Measurements from ENCODE around the gene NR3C2.

The NR3C2 gene

DNA sequence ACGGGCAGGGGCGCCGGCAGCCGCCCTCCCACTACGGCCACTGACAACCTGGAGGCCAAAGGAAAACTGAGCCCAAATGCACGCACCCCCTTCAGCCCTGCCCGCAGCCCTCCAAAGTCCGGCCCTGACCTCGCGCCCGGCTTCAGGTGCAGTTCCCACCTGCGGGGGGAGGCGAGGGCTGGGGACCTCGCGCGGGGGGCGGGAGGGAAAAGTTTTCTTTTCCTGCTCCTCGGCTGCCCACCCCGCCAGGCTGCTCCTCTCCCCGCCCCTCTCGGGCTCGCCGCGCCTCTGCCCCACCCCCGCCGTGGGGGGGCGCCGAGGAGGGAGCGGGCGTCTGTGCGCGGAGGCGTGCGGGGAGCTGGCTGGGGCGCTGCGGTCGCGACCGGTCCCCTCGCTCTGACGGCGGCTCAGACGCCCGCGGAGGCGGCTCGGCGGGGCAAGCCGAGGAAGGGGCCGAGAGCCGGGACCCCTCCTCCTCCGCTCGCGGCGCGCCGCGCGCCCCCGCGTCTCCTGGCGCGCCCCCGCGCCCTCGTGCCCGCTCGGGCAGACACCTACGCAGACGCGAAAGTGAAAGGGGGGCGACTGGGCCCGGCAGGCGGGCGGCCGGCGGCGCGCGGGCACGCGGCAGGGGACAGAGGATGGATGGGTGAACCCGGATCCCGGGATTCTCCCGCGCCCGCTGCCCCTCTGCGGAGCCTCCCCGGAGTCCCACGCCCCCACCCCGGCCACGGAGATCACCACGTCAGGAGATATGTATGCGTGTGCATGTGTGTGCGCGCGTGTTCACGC, 3.1 kb upstream of the NR3C2 start:
- H3K9ac ChIP-seq (ENCODE audit: low read length), result peak overlapping the region; percentile 55
- TF ChIP-seq, protein P1, sequence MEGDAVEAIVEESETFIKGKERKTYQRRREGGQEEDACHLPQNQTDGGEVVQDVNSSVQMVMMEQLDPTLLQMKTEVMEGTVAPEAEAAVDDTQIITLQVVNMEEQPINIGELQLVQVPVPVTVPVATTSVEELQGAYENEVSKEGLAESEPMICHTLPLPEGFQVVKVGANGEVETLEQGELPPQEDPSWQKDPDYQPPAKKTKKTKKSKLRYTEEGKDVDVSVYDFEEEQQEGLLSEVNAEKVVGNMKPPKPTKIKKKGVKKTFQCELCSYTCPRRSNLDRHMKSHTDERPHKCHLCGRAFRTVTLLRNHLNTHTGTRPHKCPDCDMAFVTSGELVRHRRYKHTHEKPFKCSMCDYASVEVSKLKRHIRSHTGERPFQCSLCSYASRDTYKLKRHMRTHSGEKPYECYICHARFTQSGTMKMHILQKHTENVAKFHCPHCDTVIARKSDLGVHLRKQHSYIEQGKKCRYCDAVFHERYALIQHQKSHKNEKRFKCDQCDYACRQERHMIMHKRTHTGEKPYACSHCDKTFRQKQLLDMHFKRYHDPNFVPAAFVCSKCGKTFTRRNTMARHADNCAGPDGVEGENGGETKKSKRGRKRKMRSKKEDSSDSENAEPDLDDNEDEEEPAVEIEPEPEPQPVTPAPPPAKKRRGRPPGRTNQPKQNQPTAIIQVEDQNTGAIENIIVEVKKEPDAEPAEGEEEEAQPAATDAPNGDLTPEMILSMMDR (IDR thresholded peaks at IDR 0.05; ENCODE audit: insufficient read depth, low read length, poor library complexity, severe bottlenecking), result no peak
- TF ChIP-seq EZH2phosphoT487 (conservative IDR thresholded peaks at IDR 0.05; ENCODE audit: low read length), result no peak
- no peaks in the 10 kb centered on the region for H3K9me3 ChIP-seq (ENCODE audit: insufficient read depth, low read length)
- no peaks in the 10 kb centered on the region for H3K79me2 ChIP-seq (ENCODE audit: insufficient read depth, low read length)
- no peaks in the 10 kb centered on the region for H3K9me2 ChIP-seq (replicated peaks; ENCODE audit: insufficient read depth, low read length)
- peak overlapping the region; percentile 47 for H3K4me2 ChIP-seq (ENCODE audit: low read depth, low read length, poor library complexity, severe bottlenecking)
- H3K27me3 ChIP-seq (ENCODE audit: low read length), result no peaks in the 10 kb centered on the region
- peak overlapping the region; percentile 46 for H3K4me3 ChIP-seq (ENCODE audit: insufficient read depth, low read length, poor library complexity, severe bottlenecking)
- H3K36me3 ChIP-seq (ENCODE audit: low read length), result no peaks in the 10 kb centered on the region
- H3F3A ChIP-seq (ENCODE audit: insufficient read depth), result peaks cover 3% of the 10 kb centered on the region; the same call in 1 of the 2 replicates
- H4K20me1 ChIP-seq (ENCODE audit: low read depth, low read length), result no peaks in the 10 kb centered on the region
- no peak overlapping the region for H3K27ac ChIP-seq (ENCODE audit: low read depth, low read length)
- peak overlapping the region; percentile 80 for H2AFZ ChIP-seq (ENCODE audit: low read depth, low read length, severe bottlenecking)

DNA sequence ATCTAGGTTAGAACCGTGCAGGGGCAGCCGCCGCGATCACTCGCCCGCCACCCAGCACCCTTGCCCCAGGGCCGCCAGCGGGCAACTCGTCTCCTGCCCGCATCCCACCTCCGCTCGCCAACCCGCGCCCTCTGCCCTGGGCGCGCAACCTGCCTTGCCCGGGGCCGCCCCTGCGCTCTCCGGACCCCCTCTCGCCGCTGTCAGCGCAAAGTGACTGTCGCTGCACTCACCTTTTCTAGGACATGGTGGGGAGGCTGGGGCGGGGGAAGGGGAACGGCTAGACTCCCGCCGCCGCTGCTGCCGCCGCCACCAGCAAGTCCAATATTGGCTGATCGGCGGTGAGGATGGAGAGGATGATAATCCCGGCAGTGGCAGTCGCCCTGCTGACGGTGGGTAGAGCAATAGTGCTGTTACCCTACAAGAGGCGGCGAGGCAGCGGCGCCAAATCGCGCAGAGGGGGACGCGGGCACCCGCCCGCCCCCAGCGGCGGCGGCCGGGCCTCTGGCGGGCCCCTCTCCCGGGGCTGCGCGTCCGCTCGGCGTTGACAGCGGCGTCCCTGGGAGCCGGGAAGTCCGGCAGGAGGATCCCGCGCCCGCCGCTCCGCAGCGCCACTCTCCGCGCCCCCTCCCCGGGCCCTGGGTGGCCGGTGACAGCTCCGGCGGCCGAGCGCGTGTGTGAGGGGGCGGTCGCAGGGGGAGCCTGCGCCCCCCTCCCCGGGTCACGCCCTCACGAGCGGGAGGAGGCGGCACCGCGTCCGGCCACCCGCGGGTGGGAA, 2.3 kb upstream of the NR3C2 start:
- H2AFZ ChIP-seq (ENCODE audit: low read depth, low read length, severe bottlenecking), result no peak overlapping the region
- peak overlapping the region; percentile 55 for H3K9ac ChIP-seq (ENCODE audit: low read length)
- H3K27me3 ChIP-seq (ENCODE audit: low read length), result no peaks in the 10 kb centered on the region

DNA sequence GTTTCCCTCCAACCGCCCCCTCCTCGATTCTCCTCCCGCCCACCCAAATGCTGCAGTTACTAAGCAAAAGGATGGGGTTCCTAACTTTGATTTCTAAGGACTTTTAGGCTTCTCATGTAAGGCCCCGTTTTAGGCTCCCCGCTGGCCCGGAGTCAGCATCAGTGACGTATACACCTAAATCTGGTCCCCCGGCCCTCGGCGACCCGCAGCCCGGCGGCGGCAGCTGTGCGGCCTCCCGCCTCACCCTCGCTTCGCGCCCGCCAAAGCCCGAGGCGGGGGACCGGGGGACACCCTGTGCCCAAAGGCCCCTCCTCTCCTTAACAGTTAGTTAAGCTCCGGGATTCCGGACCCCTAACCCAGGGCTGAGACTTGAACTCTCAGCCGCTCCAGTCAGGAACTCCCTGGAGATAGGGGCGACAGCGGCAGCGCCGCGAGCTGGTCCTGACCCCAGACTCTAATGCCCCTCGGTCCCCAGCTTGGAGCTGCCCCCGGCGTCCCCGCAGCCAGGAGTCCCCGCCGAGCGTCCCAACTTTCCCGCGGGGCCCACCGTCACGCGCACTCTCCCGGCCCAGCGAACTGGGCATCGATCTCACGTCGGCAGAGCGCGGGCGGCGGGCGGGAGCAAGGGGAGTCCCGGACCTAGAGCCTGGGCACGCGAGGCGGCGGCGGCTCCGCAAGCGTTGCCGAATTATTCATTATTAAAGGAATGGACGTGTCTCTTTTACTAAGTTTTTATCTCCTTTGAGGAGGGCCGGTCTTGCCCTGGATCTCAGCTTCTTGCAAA, 1.5 kb upstream of the NR3C2 start:
- Histone ChIP-seq H3F3A (ENCODE audit: insufficient read depth) (peaks cover 3% of the 10 kb centered on the region; the same call in 1 of the 2 replicates), H4K20me1 (ENCODE audit: low read depth, low read length) (no peaks in the 10 kb centered on the region), H3K9me3 (ENCODE audit: insufficient read depth, low read length) (no peaks in the 10 kb centered on the region), H3K4me3 (ENCODE audit: insufficient read depth, low read length, poor library complexity, severe bottlenecking) (peak overlapping the region; percentile 73), H2AFZ (ENCODE audit: low read depth, low read length, severe bottlenecking) (no peak overlapping the region), H3K27me3 (ENCODE audit: low read length) (no peaks in the 10 kb centered on the region), H3K9me2 (replicated peaks; ENCODE audit: insufficient read depth, low read length) (no peaks in the 10 kb centered on the region), H3K9ac (ENCODE audit: low read length) (no peak overlapping the region), H3K4me2 (ENCODE audit: low read depth, low read length, poor library complexity, severe bottlenecking) (peak overlapping the region; percentile 62), H3K27ac (ENCODE audit: low read depth, low read length) (no peak overlapping the region), H3K36me3 (ENCODE audit: low read length) (no peaks in the 10 kb centered on the region), H3K79me2 (ENCODE audit: insufficient read depth, low read length) (no peaks in the 10 kb centered on the region)
- TF ChIP-seq, protein P1 (IDR thresholded peaks at IDR 0.05; ENCODE audit: insufficient read depth, low read length, poor library complexity, severe bottlenecking), result no peak
- TF ChIP-seq EZH2phosphoT487 (conservative IDR thresholded peaks at IDR 0.05; ENCODE audit: low read length), result no peak

More for the DNA sequence above, 2.3 kb upstream of the NR3C2 start:
- no peak for TF ChIP-seq EZH2phosphoT487 (conservative IDR thresholded peaks at IDR 0.05; ENCODE audit: low read length)
- TF ChIP-seq, protein P1 (IDR thresholded peaks at IDR 0.05; ENCODE audit: insufficient read depth, low read length, poor library complexity, severe bottlenecking), result no peak
- Histone ChIP-seq H3K4me3 (ENCODE audit: insufficient read depth, low read length, poor library complexity, severe bottlenecking) (peak overlapping the region; percentile 46), H4K20me1 (ENCODE audit: low read depth, low read length) (no peaks in the 10 kb centered on the region), H3K36me3 (ENCODE audit: low read length) (no peaks in the 10 kb centered on the region), H3F3A (ENCODE audit: insufficient read depth) (peaks cover 3% of the 10 kb centered on the region; the same call in 1 of the 2 replicates), H3K4me2 (ENCODE audit: low read depth, low read length, poor library complexity, severe bottlenecking) (peak overlapping the region; percentile 47), H3K9me2 (replicated peaks; ENCODE audit: insufficient read depth, low read length) (no peaks in the 10 kb centered on the region), H3K79me2 (ENCODE audit: insufficient read depth, low read length) (no peaks in the 10 kb centered on the region), H3K27ac (ENCODE audit: low read depth, low read length) (no peak overlapping the region), H3K9me3 (ENCODE audit: insufficient read depth, low read length) (no peaks in the 10 kb centered on the region)
